ENCODE measurements around the gene SEC61G. TPM values are rescaled to one million over a fixed set of nuclear protein-coding genes. Genes with fewer than 3 reads are reported as not detected.

Gene SEC61G
- total and polyA plus RNA-seq, 2 donors from 2014 or later: 95.3 to 277 TPM

DNA sequence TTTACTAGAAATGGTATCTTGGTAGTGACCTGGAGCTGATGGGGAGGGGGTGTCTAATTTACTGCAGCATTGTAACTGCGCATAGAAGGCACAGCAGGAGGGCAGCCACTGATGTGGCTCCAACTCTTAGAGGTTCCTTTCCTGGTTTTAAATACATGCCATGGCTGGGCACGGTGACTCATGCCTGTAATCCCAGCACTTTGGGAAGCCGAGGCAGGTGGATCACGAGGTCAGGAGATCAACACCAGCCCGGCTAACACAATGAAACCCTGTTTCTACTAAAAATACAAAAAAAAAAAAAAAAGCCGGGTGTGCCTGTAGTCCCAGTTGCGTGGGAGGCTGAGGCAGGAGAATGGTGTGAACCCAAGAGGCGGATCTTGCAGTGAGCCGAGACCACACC lies 19.2 kb upstream of the SEC61G start:
- DNase-seq (no peak), FAIRE-seq (no peak)
- H3K9me3 ChIP-seq (ENCODE audit: control insufficient read depth in 2 of 3, insufficient read depth in 1 of 3, low read length in 3 of 3): no peaks in the 10 kb centered on the region
- TF ChIP-seq, protein P1, sequence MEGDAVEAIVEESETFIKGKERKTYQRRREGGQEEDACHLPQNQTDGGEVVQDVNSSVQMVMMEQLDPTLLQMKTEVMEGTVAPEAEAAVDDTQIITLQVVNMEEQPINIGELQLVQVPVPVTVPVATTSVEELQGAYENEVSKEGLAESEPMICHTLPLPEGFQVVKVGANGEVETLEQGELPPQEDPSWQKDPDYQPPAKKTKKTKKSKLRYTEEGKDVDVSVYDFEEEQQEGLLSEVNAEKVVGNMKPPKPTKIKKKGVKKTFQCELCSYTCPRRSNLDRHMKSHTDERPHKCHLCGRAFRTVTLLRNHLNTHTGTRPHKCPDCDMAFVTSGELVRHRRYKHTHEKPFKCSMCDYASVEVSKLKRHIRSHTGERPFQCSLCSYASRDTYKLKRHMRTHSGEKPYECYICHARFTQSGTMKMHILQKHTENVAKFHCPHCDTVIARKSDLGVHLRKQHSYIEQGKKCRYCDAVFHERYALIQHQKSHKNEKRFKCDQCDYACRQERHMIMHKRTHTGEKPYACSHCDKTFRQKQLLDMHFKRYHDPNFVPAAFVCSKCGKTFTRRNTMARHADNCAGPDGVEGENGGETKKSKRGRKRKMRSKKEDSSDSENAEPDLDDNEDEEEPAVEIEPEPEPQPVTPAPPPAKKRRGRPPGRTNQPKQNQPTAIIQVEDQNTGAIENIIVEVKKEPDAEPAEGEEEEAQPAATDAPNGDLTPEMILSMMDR (IDR thresholded peaks at IDR 0.05; ENCODE audit: borderline replicate concordance, extremely low read depth, insufficient read depth): no peak
- H3K4me1 ChIP-seq (ENCODE audit: control insufficient read depth in 2 of 3, insufficient read depth in 2 of 3, low read depth in 1 of 3, low read length in 3 of 3): no peaks in the 10 kb centered on the region
- H3K9ac ChIP-seq (ENCODE audit: low read length in 3 of 3): no peak overlapping the region
- no peak overlapping the region for H3K27ac ChIP-seq (ENCODE audit: low read depth in 2 of 2, low read length in 2 of 2)
- H3K27me3 ChIP-seq (ENCODE audit: control insufficient read depth, insufficient read depth, low read length): no peaks in the 10 kb centered on the region
- no peak overlapping the region for H3K4me3 ChIP-seq (ENCODE audit: low read length in 3 of 3)
- intact Hi-C loops (cut with DNase I): no loop called here
- H3K36me3 ChIP-seq (ENCODE audit: control insufficient read depth in 2 of 3, insufficient read depth in 3 of 3, low read length in 3 of 3): no peaks in the 10 kb centered on the region

DNA sequence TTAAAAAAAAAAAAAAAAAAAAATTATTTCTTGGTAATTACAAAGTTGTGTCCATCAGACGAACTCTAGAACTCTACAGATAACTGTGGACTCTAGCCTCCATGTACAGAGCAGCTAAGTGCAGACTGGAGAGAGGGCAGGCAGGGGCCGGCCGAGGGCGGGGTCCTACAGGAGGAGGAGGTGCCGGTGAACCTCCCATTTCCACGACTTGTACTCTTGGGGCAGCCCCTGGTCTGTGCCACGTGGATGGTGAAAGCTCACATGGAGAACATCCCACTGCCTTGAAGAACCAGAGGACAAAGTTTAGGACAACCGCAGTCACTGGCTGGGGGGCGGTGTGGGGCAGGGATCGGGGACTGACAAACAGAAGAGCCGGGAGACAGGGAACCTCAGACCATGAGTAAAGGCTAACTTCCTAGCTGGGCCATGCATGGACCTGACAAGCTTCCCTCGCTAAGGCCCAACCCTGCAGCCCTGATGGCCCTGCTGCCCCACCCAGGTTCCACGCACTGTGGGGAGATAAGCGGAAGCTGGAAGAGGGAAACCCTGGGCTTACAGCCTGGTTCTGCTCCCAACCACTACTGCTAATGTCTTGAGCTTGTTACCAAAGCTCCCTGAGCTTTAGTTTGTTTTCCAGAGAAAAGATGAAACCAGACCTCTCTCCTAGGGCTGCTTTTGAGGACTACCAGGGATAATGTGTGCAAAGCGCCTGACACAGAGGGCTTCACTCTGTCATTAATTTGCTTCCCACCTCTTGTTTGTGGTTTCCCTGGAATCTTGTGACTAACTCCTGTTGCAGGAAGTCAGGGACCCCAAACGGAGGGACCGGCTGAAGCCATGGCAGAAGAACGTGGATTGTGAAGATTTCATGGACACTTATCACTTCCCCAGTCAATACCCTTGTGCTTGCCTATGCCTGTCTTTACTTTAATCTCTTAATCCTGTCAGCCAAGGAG lies 16.1 kb upstream of the SEC61G start:
- intact Hi-C loops (cut with DNase I): loop anchor here (5.0 kb wide), 1 partner anchor 482 kb away; no protein-coding TSS in a partner anchor
- Histone ChIP-seq H3K36me3 (ENCODE audit: control insufficient read depth in 2 of 3, insufficient read depth in 3 of 3, low read length in 3 of 3) (no peaks in the 10 kb centered on the region), H3K4me1 (ENCODE audit: control insufficient read depth in 2 of 3, insufficient read depth in 2 of 3, low read depth in 1 of 3, low read length in 3 of 3) (no peaks in the 10 kb centered on the region), H3K9me3 (ENCODE audit: control insufficient read depth in 2 of 3, insufficient read depth in 1 of 3, low read length in 3 of 3) (no peaks in the 10 kb centered on the region), H3K27me3 (ENCODE audit: control insufficient read depth, insufficient read depth, low read length) (no peaks in the 10 kb centered on the region), H3K4me3 (ENCODE audit: low read length in 3 of 3) (no peak overlapping the region), H3K9ac (ENCODE audit: low read length in 3 of 3) (no peak overlapping the region), H3K27ac (ENCODE audit: low read depth in 2 of 2, low read length in 2 of 2) (no peak overlapping the region)
- DNase-seq (no peak), FAIRE-seq (no peak)
- TF ChIP-seq, protein P1 (IDR thresholded peaks at IDR 0.05; ENCODE audit: borderline replicate concordance, extremely low read depth, insufficient read depth): no peak

DNA sequence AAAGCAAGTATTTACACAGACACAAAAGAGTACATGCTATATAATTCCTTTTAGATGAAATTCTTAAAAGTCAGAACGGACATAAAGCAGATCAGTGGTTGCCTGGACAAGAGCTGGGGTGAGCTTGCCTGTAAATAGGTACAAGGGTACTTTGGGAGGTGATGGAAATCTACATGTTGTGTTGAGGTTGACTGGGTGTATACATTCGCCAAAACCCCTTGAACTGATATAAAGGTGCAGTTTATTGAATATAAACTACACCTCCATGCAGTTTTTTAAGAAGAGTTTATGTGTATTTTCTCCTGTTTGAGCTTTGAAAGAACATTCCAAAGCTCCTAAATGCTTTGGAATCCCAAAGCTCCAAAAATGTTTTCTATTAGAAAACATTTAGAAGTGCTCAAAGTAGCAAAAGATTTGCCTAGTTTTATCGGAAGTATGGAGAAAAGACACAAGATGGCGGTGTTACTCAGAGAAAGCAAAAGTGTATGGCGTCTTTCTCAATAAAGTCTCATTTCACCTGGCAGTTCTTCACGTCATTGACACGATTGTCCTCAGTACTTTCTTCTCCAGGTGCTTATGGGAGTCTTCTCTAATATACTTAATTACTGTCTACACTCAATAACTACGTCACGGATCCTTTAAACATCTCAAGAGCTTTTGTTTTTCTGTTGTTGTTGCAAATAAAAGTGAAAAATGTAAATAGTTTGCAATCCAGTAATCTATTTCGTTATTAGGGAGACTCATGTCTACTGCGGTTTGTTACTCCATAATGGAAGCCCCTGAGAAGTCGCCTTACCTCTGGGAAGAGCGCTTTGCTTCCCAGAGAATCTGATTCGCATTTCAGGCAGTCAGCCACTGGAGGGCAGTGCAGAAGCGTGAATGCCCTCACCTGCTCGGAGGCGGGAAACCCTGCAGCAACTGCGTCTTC lies 14.7 kb upstream of the SEC61G start:
- H3K9ac ChIP-seq (ENCODE audit: low read length in 3 of 3): peak overlapping the region in 2 of 3 donors; percentile 24 to 40
- intact Hi-C loops (cut with DNase I): loop anchor here (5.0 kb wide), 1 partner anchor 484 kb away; no protein-coding TSS in a partner anchor
- H3K4me3 ChIP-seq (ENCODE audit: low read length in 3 of 3): peak overlapping the region; percentile 46 to 66 (median 57)

More for the DNA sequence above, 14.7 kb upstream of the SEC61G start:
- Histone ChIP-seq H3K27me3 (ENCODE audit: control insufficient read depth, insufficient read depth, low read length) (no peaks in the 10 kb centered on the region), H3K9me3 (ENCODE audit: control insufficient read depth in 2 of 3, insufficient read depth in 1 of 3, low read length in 3 of 3) (no peaks in the 10 kb centered on the region), H3K36me3 (ENCODE audit: control insufficient read depth in 2 of 3, insufficient read depth in 3 of 3, low read length in 3 of 3) (no peaks in the 10 kb centered on the region), H3K4me1 (ENCODE audit: control insufficient read depth in 2 of 3, insufficient read depth in 2 of 3, low read depth in 1 of 3, low read length in 3 of 3) (no peaks in the 10 kb centered on the region), H3K27ac (ENCODE audit: low read depth in 2 of 2, low read length in 2 of 2) (no peak overlapping the region)
- DNase-seq: peak; percentile 87 to 95 (median 90)
- peak; percentile 27 for FAIRE-seq
- TF ChIP-seq, protein P1 (IDR thresholded peaks at IDR 0.05; ENCODE audit: borderline replicate concordance, extremely low read depth, insufficient read depth): peak; percentile 96
